Stimulated activated effector memory CD8-positive, alpha-beta T cell treated with anti-CD3 and anti-CD28 coated beads, Interleukin-12 subunit alpha, Interleukin-12 subunit beta, amount 100 ng/mL, for 72 hours (primary cell): ENCODE data around the gene NID1.
"Not testable (repeated sequence)": the region's sequence is repeated elsewhere in the genome, so short reads cannot be mapped to it uniquely, and the experiment has no call there.

Experiments
- ATAC-seq: fragments of 150-1000 bp; cut with Tn5 transposase; 2 replicates; pipeline ENCODE4 v1.10.0; 2021
- DNase-seq, 2 donors: peaks; one replicate each; pipeline ENCODE4 v3.0.0; 2021 to 2022; ENCODE audit warnings: low spot score in 2 of 2
- H3K27ac Mint-ChIP-seq: one replicate; pipeline ENCODE4 v1.8.0; 2022; ENCODE audit warnings: mild to moderate bottlenecking, mixed read lengths
- H3K36me3 Mint-ChIP-seq: one replicate; pipeline ENCODE4 v1.8.0; 2022; ENCODE audit warnings: mild to moderate bottlenecking, mixed read lengths
- H3K4me1 Mint-ChIP-seq: one replicate; pipeline ENCODE4 v1.8.0; 2022; ENCODE audit warnings: mixed read lengths
- H3K4me3 Mint-ChIP-seq: one replicate; pipeline ENCODE4 v1.8.0; 2022; ENCODE audit warnings: mild to moderate bottlenecking, mixed read lengths
- H3K9me3 Mint-ChIP-seq: one replicate; pipeline ENCODE4 v1.8.0; 2022; ENCODE audit warnings: mixed read lengths

NID1 gene

GRCh38 chr1:236003058-236003457 is 61.8 kb downstream of the NID1 start:
- DNase-seq, H3K27ac Mint-ChIP-seq, H3K4me3 Mint-ChIP-seq, H3K36me3 Mint-ChIP-seq, ATAC-seq, H3K9me3 Mint-ChIP-seq: not testable (repeated sequence)
- peaks cover 44% of the 10 kb centered on the region for H3K4me1 Mint-ChIP-seq

DNA sequence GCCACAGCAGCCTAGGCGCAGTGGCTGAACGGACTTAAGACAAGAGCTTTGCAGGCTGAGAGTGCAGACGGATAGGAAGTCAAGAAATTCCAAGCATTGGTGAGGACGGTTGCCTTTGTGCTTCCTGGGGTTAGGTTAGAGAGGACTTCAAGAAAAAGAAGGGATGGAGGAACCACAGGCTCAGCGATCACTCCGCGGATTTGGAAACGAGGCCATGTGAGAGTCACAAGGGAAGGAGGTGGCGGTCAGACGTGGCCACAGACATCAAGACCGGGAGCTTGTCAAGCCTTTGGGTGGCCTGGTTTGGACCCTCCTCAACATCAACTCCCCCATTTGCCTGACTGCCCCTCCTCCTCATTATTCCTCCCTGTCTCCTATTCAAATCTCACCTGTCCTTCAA is 62.3 kb downstream of the NID1 start:
- DNase-seq, result no peak
- no peak for ATAC-seq
- H3K27ac Mint-ChIP-seq, result no peak overlapping the region
- no peak overlapping the region for H3K4me3 Mint-ChIP-seq
- H3K9me3 Mint-ChIP-seq, result no peaks in the 10 kb centered on the region
- H3K4me1 Mint-ChIP-seq, result peaks cover 47% of the 10 kb centered on the region
- peaks cover 6% of the 10 kb centered on the region for H3K36me3 Mint-ChIP-seq

- ATAC-seq (no peak), DNase-seq (no peak)
- no peak overlapping the region for H3K27ac Mint-ChIP-seq
- H3K4me1 Mint-ChIP-seq, result peaks cover 47% of the 10 kb centered on the region
- H3K36me3 Mint-ChIP-seq, result peaks cover 6% of the 10 kb centered on the region
- H3K9me3 Mint-ChIP-seq, result no peaks in the 10 kb centered on the region
- H3K4me3 Mint-ChIP-seq, result no peak overlapping the region
Observed at GRCh38 chr1:236002025-236002390, 62.9 kb downstream of the NID1 start.

GRCh38 chr1:236000781-236001180 is 64.1 kb downstream of the NID1 start:
- Mint-ChIP-seq H3K4me3 (peak overlapping the region; percentile 43), H3K27ac (no peak overlapping the region), H3K36me3 (peaks cover 6% of the 10 kb centered on the region), H3K4me1 (peaks cover 54% of the 10 kb centered on the region), H3K9me3 (no peaks in the 10 kb centered on the region)
- no peak for ATAC-seq
- no peak for DNase-seq

GRCh38 chr1:235999259-235999925 is 65.5 kb downstream of the NID1 start:
- H3K4me1 Mint-ChIP-seq, result peaks cover 59% of the 10 kb centered on the region

GRCh38 chr1:235998812-235999211 is 66.1 kb downstream of the NID1 start:
- peaks cover 6% of the 10 kb centered on the region for H3K36me3 Mint-ChIP-seq
- H3K4me1 Mint-ChIP-seq, result peaks cover 55% of the 10 kb centered on the region
- no peaks in the 10 kb centered on the region for H3K9me3 Mint-ChIP-seq
- H3K4me3 Mint-ChIP-seq, result peak overlapping the region; percentile 43
- DNase-seq, result peak; percentile 34 to 80
- peak overlapping the region; percentile 86 for H3K27ac Mint-ChIP-seq
- ATAC-seq, result peak; percentile 86

More at GRCh38 chr1:235999259-235999925, 65.5 kb downstream of the NID1 start:
- Mint-ChIP-seq H3K36me3 (peaks cover 6% of the 10 kb centered on the region), H3K4me3 (peak overlapping the region; percentile 43), H3K9me3 (no peaks in the 10 kb centered on the region), H3K27ac (peak overlapping the region; percentile 86)
- DNase-seq, result peak; percentile 50 to 89
- peak; percentile 90 for ATAC-seq

GRCh38 chr1:235997931-235998330 is 67.0 kb downstream of the NID1 start:
- no peak overlapping the region for H3K4me3 Mint-ChIP-seq
- no peaks in the 10 kb centered on the region for H3K9me3 Mint-ChIP-seq
- no peak overlapping the region for H3K27ac Mint-ChIP-seq
- H3K36me3 Mint-ChIP-seq, result peaks cover 6% of the 10 kb centered on the region
- ATAC-seq, result no peak
- DNase-seq, result no peak
- peaks cover 56% of the 10 kb centered on the region for H3K4me1 Mint-ChIP-seq

DNA sequence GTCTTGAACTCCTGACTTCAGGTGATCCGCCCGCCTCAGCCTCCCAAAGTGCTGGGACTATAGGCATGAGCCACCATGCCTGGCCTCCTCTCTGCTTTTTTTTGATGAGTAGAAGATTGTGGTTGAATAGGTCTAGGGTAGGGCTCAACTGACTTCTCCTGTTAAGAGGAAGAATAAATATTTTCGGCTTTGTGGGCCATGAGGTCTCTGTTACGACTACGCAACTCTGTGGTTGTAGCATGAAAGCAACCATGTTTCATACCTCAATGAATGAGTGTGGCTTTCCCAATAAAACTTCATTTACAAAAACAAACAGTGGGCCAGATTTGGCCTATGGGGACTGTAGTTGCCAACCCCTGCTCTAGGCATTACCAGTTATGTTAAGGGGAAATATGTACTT is 67.8 kb downstream of the NID1 start:
- ATAC-seq (no peak), DNase-seq (no peak)
- peaks cover 56% of the 10 kb centered on the region for H3K4me1 Mint-ChIP-seq
- no peak overlapping the region for H3K4me3 Mint-ChIP-seq
- H3K27ac Mint-ChIP-seq, result peak overlapping the region; percentile 23
- no peaks in the 10 kb centered on the region for H3K36me3 Mint-ChIP-seq
- H3K9me3 Mint-ChIP-seq, result no peaks in the 10 kb centered on the region

DNA sequence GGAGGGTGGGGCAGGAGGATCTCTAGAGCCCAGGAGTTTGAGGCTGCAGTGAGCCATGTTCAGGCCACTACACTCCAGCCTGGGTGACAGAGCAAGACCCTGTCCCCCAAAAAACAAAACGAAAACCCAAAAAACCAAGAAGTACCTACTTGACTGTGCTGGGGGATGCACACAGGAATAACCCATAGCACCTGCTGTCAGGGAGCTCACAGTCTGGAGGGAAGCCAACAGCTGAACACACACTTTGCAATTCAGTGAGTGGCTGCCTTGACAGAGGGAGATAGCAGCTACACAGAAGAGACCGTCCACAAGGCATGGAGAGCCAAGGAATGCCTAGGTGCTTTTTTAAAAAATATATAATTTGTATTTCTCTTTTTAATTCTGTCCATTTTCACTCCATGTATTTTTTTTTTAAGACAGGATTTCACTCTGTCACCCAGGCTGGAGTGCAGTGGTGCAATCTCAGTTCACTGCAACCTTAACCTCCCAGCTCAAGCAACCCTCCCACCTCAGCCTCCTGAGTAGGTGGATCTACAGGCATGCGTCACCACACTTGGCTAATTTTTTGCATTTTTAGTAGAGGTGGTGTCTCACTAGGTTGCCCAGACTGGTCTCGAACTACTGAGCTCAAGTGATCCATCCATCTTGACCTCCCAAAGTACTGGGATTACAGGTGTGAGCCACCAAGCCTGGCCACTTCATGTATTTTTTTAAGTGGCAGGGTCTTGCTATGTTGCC is 68.7 kb downstream of the NID1 start:
- H3K4me1 Mint-ChIP-seq, result peaks cover 49% of the 10 kb centered on the region
- no peak for ATAC-seq
- no peak for DNase-seq
- no peak overlapping the region for H3K4me3 Mint-ChIP-seq
- no peaks in the 10 kb centered on the region for H3K9me3 Mint-ChIP-seq
- peak overlapping the region; percentile 23 for H3K27ac Mint-ChIP-seq
- no peaks in the 10 kb centered on the region for H3K36me3 Mint-ChIP-seq

GRCh38 chr1:235995511-235995910 is 69.4 kb downstream of the NID1 start:
- no peak for ATAC-seq
- Mint-ChIP-seq H3K4me3 (no peak overlapping the region), H3K4me1 (peaks cover 44% of the 10 kb centered on the region), H3K9me3 (no peaks in the 10 kb centered on the region), H3K36me3 (no peaks in the 10 kb centered on the region), H3K27ac (no peak overlapping the region)
- no peak for DNase-seq

DNA sequence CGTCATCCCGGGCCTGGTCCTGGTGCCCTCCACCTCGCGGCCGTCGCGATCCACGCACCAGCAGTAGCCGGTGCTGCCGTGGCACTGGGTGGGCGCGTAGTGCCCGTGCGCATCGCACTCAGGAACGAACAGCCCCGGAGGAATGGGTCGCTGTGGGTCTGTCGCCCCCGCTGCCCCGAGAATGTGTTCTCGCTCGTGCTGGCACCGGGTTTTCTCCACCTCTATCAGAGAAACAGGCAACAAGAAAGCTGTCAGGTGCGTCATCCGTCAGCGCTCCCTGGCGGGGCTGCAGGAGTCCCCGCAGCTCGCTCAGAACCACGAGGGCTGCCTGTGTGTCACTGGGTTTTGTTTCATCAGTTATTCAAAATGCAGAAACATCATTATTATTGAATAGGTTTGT is 71.2 kb downstream of the NID1 start:
- Mint-ChIP-seq H3K9me3 (peaks cover 6% of the 10 kb centered on the region), H3K27ac (no peak overlapping the region), H3K36me3 (no peaks in the 10 kb centered on the region), H3K4me1 (peaks cover 25% of the 10 kb centered on the region), H3K4me3 (no peak overlapping the region)
- no peak for DNase-seq
- ATAC-seq, result no peak

DNA sequence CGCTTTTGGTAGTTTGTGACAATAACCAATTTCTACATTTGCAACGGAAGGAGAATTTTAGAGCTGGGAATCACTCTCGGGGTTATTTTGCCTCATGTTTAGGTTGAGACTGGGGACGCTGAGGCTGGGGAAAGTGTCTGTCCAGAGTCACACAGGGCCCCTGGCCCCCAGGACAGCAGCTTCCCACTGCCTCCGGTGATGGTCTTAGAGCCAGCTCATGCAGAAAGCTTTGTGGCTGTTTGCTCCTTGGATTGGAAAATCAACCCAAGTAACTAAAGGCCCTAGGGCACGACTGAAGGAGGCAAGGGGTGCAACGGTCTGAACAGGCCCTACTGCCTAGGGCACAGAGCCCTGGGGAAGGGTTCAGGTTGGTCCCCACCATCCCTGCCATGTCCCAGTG is 72.0 kb downstream of the NID1 start:
- ATAC-seq (no peak), DNase-seq (no peak)
- H3K27ac Mint-ChIP-seq, result no peak overlapping the region
- H3K4me3 Mint-ChIP-seq, result no peak overlapping the region
- no peaks in the 10 kb centered on the region for H3K36me3 Mint-ChIP-seq
- H3K4me1 Mint-ChIP-seq, result peaks cover 18% of the 10 kb centered on the region
- H3K9me3 Mint-ChIP-seq, result peaks cover 6% of the 10 kb centered on the region

GRCh38 chr1:235992346-235992745 is 72.5 kb downstream of the NID1 start:
- no peak overlapping the region for H3K4me3 Mint-ChIP-seq
- no peak overlapping the region for H3K27ac Mint-ChIP-seq
- no peak for DNase-seq
- peaks cover 6% of the 10 kb centered on the region for H3K9me3 Mint-ChIP-seq
- ATAC-seq, result no peak
- peaks cover 16% of the 10 kb centered on the region for H3K4me1 Mint-ChIP-seq
- H3K36me3 Mint-ChIP-seq, result no peaks in the 10 kb centered on the region

GRCh38 chr1:235990330-235990795 is 74.5 kb downstream of the NID1 start:
- ATAC-seq (no peak), DNase-seq (no peak)
- Mint-ChIP-seq H3K9me3 (peaks cover 6% of the 10 kb centered on the region), H3K4me1 (peaks cover 5% of the 10 kb centered on the region), H3K4me3 (no peak overlapping the region), H3K36me3 (no peaks in the 10 kb centered on the region), H3K27ac (no peak overlapping the region)

DNA sequence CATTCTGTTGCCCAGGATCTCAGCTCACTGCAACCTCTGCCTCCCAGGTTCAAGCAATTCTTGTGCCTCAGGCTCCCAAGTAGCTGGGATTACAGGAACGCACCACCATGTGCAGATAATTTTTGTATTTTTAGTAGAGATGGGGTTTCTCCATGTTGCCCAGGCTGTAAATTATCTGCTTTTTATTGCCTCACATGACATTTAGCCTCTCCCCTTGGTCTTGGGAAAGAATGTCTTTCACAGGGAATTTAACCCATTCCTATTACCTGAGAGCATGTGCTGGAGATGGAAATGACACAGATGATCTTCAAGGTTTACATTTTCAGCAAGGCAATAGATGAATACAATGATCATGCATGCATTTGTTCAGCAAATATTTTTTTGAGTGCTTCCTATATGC is 75.8 kb downstream of the NID1 start:
- Mint-ChIP-seq H3K4me1 (peaks cover 4% of the 10 kb centered on the region), H3K4me3 (no peak overlapping the region)

DNA sequence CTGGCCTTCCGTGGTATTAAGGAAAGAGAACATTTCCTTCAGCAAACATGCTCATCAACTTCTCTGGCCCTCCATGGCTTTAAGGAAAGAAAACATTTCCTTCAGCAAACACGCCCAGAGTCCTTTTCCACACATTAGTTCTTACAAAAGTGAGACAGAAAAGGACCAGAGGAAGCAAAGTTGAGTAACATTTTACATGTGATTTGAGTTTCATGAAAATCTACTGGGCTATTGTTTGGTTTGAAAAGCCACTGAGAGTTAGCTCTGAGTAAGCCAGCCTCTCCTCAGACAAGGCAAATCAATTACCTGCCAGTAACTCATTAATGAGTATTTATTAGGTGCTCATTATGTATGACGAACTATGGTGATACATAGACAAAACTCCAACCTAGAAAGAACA is 78.0 kb downstream of the NID1 start:
- Mint-ChIP-seq H3K9me3 (peaks cover 6% of the 10 kb centered on the region), H3K36me3 (no peaks in the 10 kb centered on the region), H3K27ac (no peak overlapping the region), H3K4me3 (no peak overlapping the region), H3K4me1 (no peaks in the 10 kb centered on the region)
- ATAC-seq (no peak), DNase-seq (no peak)

More for the DNA sequence above, 75.8 kb downstream of the NID1 start:
- DNase-seq (no peak), ATAC-seq (no peak)
- no peak overlapping the region for H3K27ac Mint-ChIP-seq
- peaks cover 6% of the 10 kb centered on the region for H3K9me3 Mint-ChIP-seq
- no peaks in the 10 kb centered on the region for H3K36me3 Mint-ChIP-seq
